Measurements from ENCODE around the gene PTGES3. TPM values are rescaled to one million over a fixed set of nuclear protein-coding genes. Genes with fewer than 3 reads are reported as not detected.

PTGES3 gene
- total and polyA plus RNA-seq, 12 donors: 47.3 to 296 (median 94.4) TPM

DNA sequence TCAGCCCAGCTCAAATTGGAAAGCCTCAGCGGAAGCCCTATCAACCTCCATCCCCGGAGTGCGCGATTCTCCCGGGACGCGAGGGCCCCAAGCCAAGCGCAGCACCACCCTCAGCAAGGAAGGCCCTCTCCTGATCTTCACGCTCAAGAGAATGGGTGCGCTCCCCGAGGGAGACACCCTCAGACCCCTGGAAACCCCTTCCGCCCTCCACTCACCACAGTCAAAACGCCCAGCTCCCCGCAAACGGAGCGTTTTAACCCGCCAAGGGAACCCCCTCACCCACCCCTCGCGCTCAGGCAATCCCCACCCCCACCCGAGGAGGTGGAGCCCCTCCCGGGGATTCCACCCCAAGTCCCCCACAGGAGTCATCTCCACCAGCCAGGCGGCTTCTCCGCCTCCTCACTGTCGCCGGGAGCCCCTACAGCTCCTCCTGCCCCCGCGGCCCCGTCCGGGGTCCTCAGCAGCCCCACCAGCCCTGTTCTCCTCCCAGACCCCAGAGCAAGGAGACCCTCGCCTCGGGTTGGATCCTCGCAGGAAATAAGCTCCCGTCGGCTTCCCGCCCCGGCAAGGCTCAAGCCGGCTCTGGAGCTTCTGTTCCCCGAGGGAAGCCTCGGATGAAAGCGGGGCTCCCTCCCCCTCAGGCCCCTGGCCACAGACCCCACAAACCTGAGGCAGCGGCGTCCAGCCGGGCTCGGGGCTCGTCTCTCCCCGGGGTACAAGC, 58.5 kb downstream of the PTGES3 start:
- 0 to 1% (median 0%) methylated on average over 3 to 46 of the region's 46 CpGs for WGBS, 4 donors
- Histone ChIP-seq H3K9me3 (replicated peaks in 1 of 3) (no peaks in the 10 kb centered on the region), H3K4me3 (peak overlapping the region; percentile 88 to 99 (median 98)), H3K4me1 (replicated peaks in 1 of 2) (peaks cover 43 to 81% of the 10 kb centered on the region in 2 donors), H3K36me3 (replicated peaks in 1 of 2) (no peaks in the 10 kb centered on the region), H3K27me3 (no peaks in the 10 kb centered on the region), H3K27ac (peak overlapping the region; percentile 87 to 94 (median 91))
- TF ChIP-seq, protein P1, sequence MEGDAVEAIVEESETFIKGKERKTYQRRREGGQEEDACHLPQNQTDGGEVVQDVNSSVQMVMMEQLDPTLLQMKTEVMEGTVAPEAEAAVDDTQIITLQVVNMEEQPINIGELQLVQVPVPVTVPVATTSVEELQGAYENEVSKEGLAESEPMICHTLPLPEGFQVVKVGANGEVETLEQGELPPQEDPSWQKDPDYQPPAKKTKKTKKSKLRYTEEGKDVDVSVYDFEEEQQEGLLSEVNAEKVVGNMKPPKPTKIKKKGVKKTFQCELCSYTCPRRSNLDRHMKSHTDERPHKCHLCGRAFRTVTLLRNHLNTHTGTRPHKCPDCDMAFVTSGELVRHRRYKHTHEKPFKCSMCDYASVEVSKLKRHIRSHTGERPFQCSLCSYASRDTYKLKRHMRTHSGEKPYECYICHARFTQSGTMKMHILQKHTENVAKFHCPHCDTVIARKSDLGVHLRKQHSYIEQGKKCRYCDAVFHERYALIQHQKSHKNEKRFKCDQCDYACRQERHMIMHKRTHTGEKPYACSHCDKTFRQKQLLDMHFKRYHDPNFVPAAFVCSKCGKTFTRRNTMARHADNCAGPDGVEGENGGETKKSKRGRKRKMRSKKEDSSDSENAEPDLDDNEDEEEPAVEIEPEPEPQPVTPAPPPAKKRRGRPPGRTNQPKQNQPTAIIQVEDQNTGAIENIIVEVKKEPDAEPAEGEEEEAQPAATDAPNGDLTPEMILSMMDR (IDR thresholded peaks at IDR 0.05): no peak
- no peak for TF ChIP-seq POLR2A (IDR thresholded peaks at IDR 0.05)
- peak in 4 of 7 donors; percentile 38 to 48 (median 42) for DNase-seq
- intact Hi-C loops (cut with DNase I): loop anchor here (5.0 to 10.0 kb wide), 3 partner anchors 32 to 115 kb away; partner anchors contain the start of gene PTGES3 (in 1 of the 2)

DNA sequence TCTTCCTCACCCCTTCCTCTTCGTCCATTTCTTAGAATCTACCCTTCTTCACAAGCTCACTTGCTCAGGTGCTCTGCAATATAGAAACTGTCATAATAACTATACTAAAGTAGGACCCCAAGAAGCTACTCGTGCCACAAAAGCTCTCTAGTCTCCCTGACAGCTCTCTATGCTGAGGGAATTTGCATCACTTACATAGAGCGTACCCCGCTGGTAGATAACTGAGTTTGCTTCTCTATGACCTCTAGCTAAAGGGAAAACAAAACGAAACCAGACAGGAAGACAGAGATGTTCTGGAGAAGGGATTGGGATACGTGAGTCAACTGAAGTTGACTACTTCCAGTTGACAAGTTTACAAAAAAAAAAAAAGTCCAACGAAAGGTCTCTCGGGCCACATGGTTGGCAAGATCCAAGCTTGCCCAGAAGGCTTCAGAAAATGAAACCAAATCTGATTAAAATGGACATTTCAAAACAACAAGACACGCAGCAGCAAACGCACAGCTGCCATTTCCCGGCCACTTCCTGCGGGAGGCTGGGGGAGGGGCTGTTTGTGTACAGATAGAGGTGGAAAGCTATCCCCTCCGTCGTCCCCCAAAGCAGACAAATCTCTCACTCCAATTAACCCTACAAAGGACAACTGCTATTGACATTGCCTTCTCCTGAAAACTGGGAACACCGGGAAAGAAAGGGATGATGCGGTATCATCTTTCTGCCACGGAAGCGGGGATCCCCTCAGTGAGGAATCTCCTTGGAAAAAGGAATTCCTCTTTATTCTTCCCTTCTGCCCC, 59.2 kb downstream of the PTGES3 start:
- no peaks in the 10 kb centered on the region for H3K9me3 ChIP-seq (replicated peaks in 1 of 3)
- H3K27me3 ChIP-seq: no peaks in the 10 kb centered on the region
- H3K27ac ChIP-seq: peak overlapping the region; percentile 87 to 94 (median 91)
- H3K4me1 ChIP-seq (replicated peaks in 1 of 2): peaks cover 46 to 82% of the 10 kb centered on the region in 2 donors
- WGBS, 4 donors: 0% methylated on average over 18 of the region's 18 CpGs
- TF ChIP-seq, protein P1 (IDR thresholded peaks at IDR 0.05): no peak
- peak in 1 of 2 donors; percentile 75 for TF ChIP-seq POLR2A (IDR thresholded peaks at IDR 0.05)
- intact Hi-C loops (cut with DNase I): loop anchor here in 1 of 2 donors (10.0 kb wide), 1 partner anchor 114 kb away; no protein-coding TSS in a partner anchor
- peak; percentile 69 to 91 (median 79) for DNase-seq
- H3K36me3 ChIP-seq (replicated peaks in 1 of 2): no peaks in the 10 kb centered on the region
- H3K4me3 ChIP-seq: peak overlapping the region; percentile 88 to 99 (median 98)

DNA sequence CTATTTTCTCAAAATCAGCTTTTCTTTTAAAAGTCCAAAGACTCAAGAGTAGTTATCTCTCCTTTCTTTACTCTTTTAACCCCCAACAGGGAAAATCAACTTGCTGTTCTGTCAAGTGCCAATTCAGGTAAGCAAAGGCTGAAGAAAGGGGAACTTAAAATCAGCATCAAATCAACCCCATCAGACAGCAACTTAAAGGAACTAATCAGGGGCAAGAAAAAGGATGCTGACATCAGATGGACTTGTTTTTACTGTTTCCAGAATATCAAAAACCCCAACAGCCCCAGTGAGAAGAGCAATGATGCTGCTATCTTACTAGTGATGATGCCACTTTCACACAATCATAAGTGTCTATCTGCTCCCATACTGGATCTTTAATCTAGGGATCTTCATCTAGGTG, 61.4 kb downstream of the PTGES3 start:
- Histone ChIP-seq H3K27me3 (no peaks in the 10 kb centered on the region), H3K9me3 (replicated peaks in 1 of 3) (no peaks in the 10 kb centered on the region), H3K4me1 (replicated peaks in 1 of 2) (peaks cover 34 to 72% of the 10 kb centered on the region in 2 donors), H3K4me3 (no peak overlapping the region), H3K27ac (peak overlapping the region in 2 of 5 donors; percentile 8 to 10), H3K36me3 (replicated peaks in 1 of 2) (peaks cover 0 to 5% of the 10 kb centered on the region in 2 donors)
- DNase-seq: no peak
- intact Hi-C loops (cut with DNase I): loop anchor here in 1 of 2 donors (10.0 kb wide), 1 partner anchor 112 kb away; no protein-coding TSS in a partner anchor
- TF ChIP-seq, protein P1 (IDR thresholded peaks at IDR 0.05): no peak
- TF ChIP-seq POLR2A (IDR thresholded peaks at IDR 0.05): no peak

DNA sequence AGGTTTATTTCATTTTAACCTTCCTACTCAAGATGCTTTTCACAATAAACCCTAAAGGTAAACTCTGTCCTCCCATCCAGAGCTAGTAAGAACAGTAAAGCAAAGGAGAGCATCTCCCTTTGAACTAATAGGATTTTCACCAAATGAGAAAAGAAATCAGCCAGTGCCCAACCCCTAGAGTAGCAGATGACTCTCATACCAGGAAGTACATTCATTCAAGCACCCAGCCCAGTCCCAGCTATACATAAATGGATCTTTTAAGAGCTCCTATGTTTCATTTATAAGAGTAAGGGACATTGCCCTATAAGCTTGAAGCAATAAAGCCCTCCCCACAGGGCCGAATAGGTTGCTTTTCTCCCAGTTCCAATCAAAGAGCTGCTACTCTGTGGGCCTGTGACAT, 65.5 kb downstream of the PTGES3 start:
- Histone ChIP-seq H3K27ac (no peak overlapping the region), H3K4me3 (no peak overlapping the region), H3K9me3 (replicated peaks in 1 of 3) (no peaks in the 10 kb centered on the region), H3K36me3 (replicated peaks in 1 of 2) (peaks cover 0 to 31% of the 10 kb centered on the region in 2 donors), H3K4me1 (replicated peaks in 1 of 2) (peaks cover 29 to 58% of the 10 kb centered on the region in 2 donors), H3K27me3 (no peaks in the 10 kb centered on the region)
- 80 to 88% (median 84%) methylated on average over 1 of the region's 1 CpG for WGBS, 4 donors
- no peak for DNase-seq
- intact Hi-C loops (cut with DNase I): loop anchor here in 1 of 2 donors (10.0 kb wide), 1 partner anchor 108 kb away; no protein-coding TSS in a partner anchor
- TF ChIP-seq POLR2A (IDR thresholded peaks at IDR 0.05): no peak
- TF ChIP-seq, protein P1 (IDR thresholded peaks at IDR 0.05): no peak
